K562 treated with DMSO at 1 percent for 12 hours (cell line): Measurements from ENCODE around the gene TMEM17. TPM values are rescaled to one million over a fixed set of nuclear protein-coding genes. Genes with fewer than 3 reads are reported as not detected.

ENCODE experiments used
- total RNA-seq: library from RNA; unstranded; fragments of 300-600 nt; gene quantifications from 2 replicates; pipeline ENCODE4 v1.2.3, GENCODE V29; 2022; ENCODE audit not compliant: insufficient read depth

The TMEM17 gene, protein sequence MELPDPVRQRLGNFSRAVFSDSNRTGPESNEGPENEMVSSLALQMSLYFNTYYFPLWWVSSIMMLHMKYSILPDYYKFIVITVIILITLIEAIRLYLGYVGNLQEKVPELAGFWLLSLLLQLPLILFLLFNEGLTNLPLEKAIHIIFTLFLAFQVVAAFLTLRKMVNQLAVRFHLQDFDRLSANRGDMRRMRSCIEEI
- total RNA-seq, result 0.62 TPM in 1 of 2 replicates, not detected in the other

GRCh38 chr2:62505750-62506420 is at the start of gene TMEM17:
TMEM17 (minus strand) TSS chr2:62506195; CDS start chr2:62506129, 66 bp downstream.

Other genes starting within 250 kb of the TMEM17 start
- gene EHBP1, start 199.5 kb upstream of the TMEM17 start, total RNA-seq, result 10.5 and 26.9 TPM in 2 replicates